ENCODE data around the gene SPATC1L. TPM values are rescaled to one million over a fixed set of nuclear protein-coding genes. Genes with fewer than 3 reads are reported as not detected.

Gene SPATC1L
- total RNA-seq, 2 donors from 2014 or later, result 29.5 to 31.9 TPM

DNA sequence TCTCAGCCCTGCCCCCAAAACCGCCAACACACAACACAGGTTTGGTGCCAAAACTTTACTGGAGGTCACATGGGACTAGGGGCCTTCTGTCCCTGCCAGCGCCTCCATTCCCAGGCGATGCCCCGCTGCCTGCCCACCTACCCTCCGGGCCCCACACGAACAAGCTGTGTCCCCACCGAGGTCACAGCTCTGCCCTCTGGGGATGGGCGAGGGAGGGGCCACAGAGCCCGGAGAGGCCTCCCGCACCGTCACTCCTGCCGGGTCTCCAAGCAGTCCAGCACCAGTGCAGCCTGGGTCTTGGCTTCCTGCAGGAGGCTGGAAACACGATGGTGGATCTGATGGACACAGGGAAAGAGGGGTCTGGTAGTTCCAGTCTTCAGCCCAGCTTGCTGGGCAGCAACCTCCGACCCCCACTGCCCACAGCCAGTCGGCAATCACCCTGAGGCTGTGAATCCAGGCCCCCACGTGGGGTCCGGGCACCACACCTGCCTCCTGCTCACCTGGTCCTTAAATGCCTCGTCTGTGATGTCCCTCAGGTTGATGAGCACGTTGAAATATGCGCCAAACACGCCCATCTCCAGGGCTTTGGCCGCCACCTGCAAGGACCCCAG lies 47.4 kb downstream of the SPATC1L start:
- no peak for DNase-seq

GRCh38 chr21:46135782-46136395 lies 48.4 kb downstream of the SPATC1L start:
- H3K9ac ChIP-seq (ENCODE audit: extremely low read depth, low read length, poor library complexity, severe bottlenecking), result no peak overlapping the region
- Mint-ChIP-seq H3K4me3 (no peak overlapping the region), H3K36me3 (ENCODE audit: low read depth) (no peaks in the 10 kb centered on the region), H3K4me1 (peaks cover 7% of the 10 kb centered on the region), H3K27ac (no peak overlapping the region), H3K27me3 (ENCODE audit: insufficient read depth) (peaks cover 18% of the 10 kb centered on the region), H3K9me3 (no peaks in the 10 kb centered on the region)
- H3K4me3 ChIP-seq (ENCODE audit: low read length), result no peak overlapping the region
- H3K27me3 ChIP-seq (ENCODE audit: control insufficient read depth, insufficient read depth, low read length, poor library complexity, severe bottlenecking), result no peaks in the 10 kb centered on the region
- H3K27ac ChIP-seq (ENCODE audit: low read depth, low read length), result no peak overlapping the region
- no peak for TF ChIP-seq CTCF (conservative IDR thresholded peaks at IDR 0.05)
- H3K4me1 ChIP-seq (ENCODE audit: control insufficient read depth, insufficient read depth, low read length), result peaks cover 6% of the 10 kb centered on the region
- DNase-seq, result no peak
- H3K36me3 ChIP-seq (ENCODE audit: control insufficient read depth, insufficient read depth, low read length), result no peaks in the 10 kb centered on the region
- WGBS, 2 experiments (ENCODE audit: insufficient coverage in 1 of 2, insufficient read length in 1 of 2), result 81% methylated on average over 4 of the region's 7 CpGs; no CpG with 5 or more reads in 1 of the 2 experiments
- no peaks in the 10 kb centered on the region for H3K9me3 ChIP-seq (ENCODE audit: control insufficient read depth, low read length)

More for the DNA sequence above, 47.4 kb downstream of the SPATC1L start:
- no peak for TF ChIP-seq CTCF (conservative IDR thresholded peaks at IDR 0.05)
- H3K9me3 Mint-ChIP-seq, result no peaks in the 10 kb centered on the region
- H3K4me3 Mint-ChIP-seq, result no peak overlapping the region
- no peaks in the 10 kb centered on the region for H3K36me3 ChIP-seq (ENCODE audit: control insufficient read depth, insufficient read depth, low read length)
- H3K27me3 Mint-ChIP-seq (ENCODE audit: insufficient read depth), result peaks cover 26% of the 10 kb centered on the region
- 92% methylated on average over 10 to 22 of the region's 22 CpGs for WGBS, 2 experiments (ENCODE audit: insufficient coverage in 1 of 2, insufficient read length in 1 of 2)
- H3K27ac ChIP-seq (ENCODE audit: low read depth, low read length), result no peak overlapping the region
- no peak overlapping the region for H3K9ac ChIP-seq (ENCODE audit: extremely low read depth, low read length, poor library complexity, severe bottlenecking)
- no peaks in the 10 kb centered on the region for H3K9me3 ChIP-seq (ENCODE audit: control insufficient read depth, low read length)
- no peaks in the 10 kb centered on the region for H3K36me3 Mint-ChIP-seq (ENCODE audit: low read depth)
- H3K4me1 Mint-ChIP-seq, result peaks cover 8% of the 10 kb centered on the region
- H3K4me3 ChIP-seq (ENCODE audit: low read length), result no peak overlapping the region
- H3K4me1 ChIP-seq (ENCODE audit: control insufficient read depth, insufficient read depth, low read length), result peaks cover 6% of the 10 kb centered on the region
- H3K27me3 ChIP-seq (ENCODE audit: control insufficient read depth, insufficient read depth, low read length, poor library complexity, severe bottlenecking), result no peaks in the 10 kb centered on the region
- no peak overlapping the region for H3K27ac Mint-ChIP-seq

DNA sequence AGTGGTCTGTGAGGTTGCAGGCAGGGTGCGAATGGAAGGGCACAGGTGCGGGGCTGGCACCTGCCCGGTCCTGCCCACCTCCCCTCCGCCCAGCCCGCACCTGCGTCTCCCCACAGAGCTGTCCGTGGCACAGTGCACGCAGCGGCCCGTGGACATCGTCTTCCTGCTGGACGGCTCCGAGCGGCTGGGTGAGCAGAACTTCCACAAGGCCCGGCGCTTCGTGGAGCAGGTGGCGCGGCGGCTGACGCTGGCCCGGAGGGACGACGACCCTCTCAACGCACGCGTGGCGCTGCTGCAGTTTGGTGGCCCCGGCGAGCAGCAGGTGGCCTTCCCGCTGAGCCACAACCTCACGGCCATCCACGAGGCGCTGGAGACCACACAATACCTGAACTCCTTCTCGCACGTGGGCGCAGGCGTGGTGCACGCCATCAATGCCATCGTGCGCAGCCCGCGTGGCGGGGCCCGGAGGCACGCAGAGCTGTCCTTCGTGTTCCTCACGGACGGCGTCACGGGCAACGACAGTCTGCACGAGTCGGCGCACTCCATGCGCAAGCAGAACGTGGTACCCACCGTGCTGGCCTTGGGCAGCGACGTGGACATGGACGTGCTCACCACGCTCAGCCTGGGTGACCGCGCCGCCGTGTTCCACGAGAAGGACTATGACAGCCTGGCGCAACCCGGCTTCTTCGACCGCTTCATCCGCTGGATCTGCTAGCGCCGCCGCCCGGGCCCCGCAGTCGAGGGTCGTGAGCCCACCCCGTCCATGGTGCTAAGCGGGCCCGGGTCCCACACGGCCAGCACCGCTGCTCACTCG lies 52.2 kb downstream of the SPATC1L start:
- H3K4me1 ChIP-seq (ENCODE audit: control insufficient read depth, insufficient read depth, low read length), result no peaks in the 10 kb centered on the region
- no peak for DNase-seq
- H3K27me3 ChIP-seq (ENCODE audit: control insufficient read depth, insufficient read depth, low read length, poor library complexity, severe bottlenecking), result no peaks in the 10 kb centered on the region
- peaks cover 1% of the 10 kb centered on the region for H3K27me3 Mint-ChIP-seq (ENCODE audit: insufficient read depth)
- no peak overlapping the region for H3K27ac ChIP-seq (ENCODE audit: low read depth, low read length)
- TF ChIP-seq CTCF (conservative IDR thresholded peaks at IDR 0.05), result no peak
- H3K4me3 ChIP-seq (ENCODE audit: low read length), result no peak overlapping the region
- H3K9me3 ChIP-seq (ENCODE audit: control insufficient read depth, low read length), result no peaks in the 10 kb centered on the region
- WGBS, 2 experiments (ENCODE audit: insufficient coverage in 1 of 2, insufficient read length in 1 of 2), result 94 to 96% methylated on average over 67 to 85 of the region's 85 CpGs
- no peaks in the 10 kb centered on the region for H3K9me3 Mint-ChIP-seq
- H3K9ac ChIP-seq (ENCODE audit: extremely low read depth, low read length, poor library complexity, severe bottlenecking), result no peak overlapping the region
- no peak overlapping the region for H3K27ac Mint-ChIP-seq
- H3K4me1 Mint-ChIP-seq, result no peaks in the 10 kb centered on the region
- H3K36me3 Mint-ChIP-seq (ENCODE audit: low read depth), result peaks cover 5% of the 10 kb centered on the region
- H3K4me3 Mint-ChIP-seq, result no peak overlapping the region
- peaks cover 6% of the 10 kb centered on the region for H3K36me3 ChIP-seq (ENCODE audit: control insufficient read depth, insufficient read depth, low read length)
